Choroid plexus epithelial cell (primary cell): ENCODE data around the gene MYOZ1.

Experiments used
- DNase-seq: peaks from one replicate; pipeline ENCODE4 v3.0.0-alpha.2; 2010; ENCODE audit warnings: low read depth
- H3K4me3 ChIP-seq: 2 replicates; pipeline ENCODE4 v1.5.1; 2011; ENCODE audit warnings: low read depth, mild to moderate bottlenecking, control low read depth, low read length, moderate library complexity
- CTCF ChIP-seq: conservative IDR thresholded peaks from 2 replicates; pipeline ENCODE4 v1.5.1; 2011; ENCODE audit warnings: low read depth, mild to moderate bottlenecking, control low read depth, inconsistent platforms, low read length, moderate library complexity

Gene MYOZ1

GRCh38 chr10:73643362-73643761 lies 2.1 kb upstream of the MYOZ1 start:
- DNase-seq, result no peak
- TF ChIP-seq CTCF, result no peak
- H3K4me3 ChIP-seq, result no peak overlapping the region

- no peak for DNase-seq
- TF ChIP-seq CTCF, result no peak
- H3K4me3 ChIP-seq, result no peak overlapping the region
Measured at GRCh38 chr10:73639286-73639685, 2.0 kb downstream of the MYOZ1 start.

- H3K4me3 ChIP-seq, result no peak overlapping the region
- no peak for DNase-seq
- TF ChIP-seq CTCF, result no peak
Measured at GRCh38 chr10:73635781-73636180, 5.5 kb downstream of the MYOZ1 start.

GRCh38 chr10:73634421-73634820 lies 6.9 kb downstream of the MYOZ1 start:
- TF ChIP-seq CTCF, result no peak
- DNase-seq, result no peak

GRCh38 chr10:73629165-73629564 lies 12.1 kb downstream of the MYOZ1 start:
- no peak for DNase-seq
- no peak for TF ChIP-seq CTCF
- no peak overlapping the region for H3K4me3 ChIP-seq

More at GRCh38 chr10:73634421-73634820, 6.9 kb downstream of the MYOZ1 start:
- no peak overlapping the region for H3K4me3 ChIP-seq

GRCh38 chr10:73628405-73628804 lies 12.9 kb downstream of the MYOZ1 start:
- DNase-seq, result no peak
- H3K4me3 ChIP-seq, result no peak overlapping the region
- no peak for TF ChIP-seq CTCF

- TF ChIP-seq CTCF, result no peak
- DNase-seq, result no peak
- no peak overlapping the region for H3K4me3 ChIP-seq
Measured at GRCh38 chr10:73627300-73627699, 14.0 kb downstream of the MYOZ1 start.
